Esophagus mucosa (tissue), 1 donor: ENCODE measurements around the gene VPS13D. TPM values are rescaled to one million over a fixed set of nuclear protein-coding genes. Genes with fewer than 3 reads are reported as not detected.

ENCODE experiments used
- ATAC-seq: fragments of 200-7000 bp; cut with Tn5 transposase; one replicate; pipeline ENCODE4 v1.9.1; 2020
- total RNA-seq: library from RNA; stranded (reverse); gene quantifications from one replicate; pipeline ENCODE4 v1.2.4, GENCODE V29; 2023
- donor health status: DM: yes; HTN: yes; CAD: no.

Gene VPS13D
- total RNA-seq, 1 donor from 2014 or later, result 69.4 TPM

GRCh38 chr1:12475101-12475500 lies 245.3 kb downstream of the VPS13D start:
- ATAC-seq, result no peak

- ATAC-seq, result peak; percentile 24
Observed at GRCh38 chr1:12475530-12475934, 245.7 kb downstream of the VPS13D start.

GRCh38 chr1:12475947-12476346 lies 246.1 kb downstream of the VPS13D start:
- no peak for ATAC-seq

DNA sequence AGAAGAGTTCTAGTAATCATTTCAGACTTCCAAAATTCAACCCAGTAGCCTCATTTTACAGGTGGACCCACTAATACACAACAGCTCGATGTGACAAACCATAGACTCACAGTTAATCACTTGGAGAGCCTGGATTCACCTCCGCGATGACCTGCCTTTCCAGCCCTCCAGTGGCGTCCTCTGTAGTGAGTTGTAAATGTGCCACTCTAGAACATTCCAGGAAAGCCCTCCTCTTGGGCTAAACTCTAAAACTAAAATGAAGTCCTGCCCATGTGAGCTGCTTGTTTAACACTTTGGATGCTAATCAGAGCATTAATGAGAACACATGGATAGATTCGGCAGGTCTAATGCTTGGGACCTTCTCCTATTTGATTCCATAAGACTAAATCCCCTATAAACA lies 247.5 kb downstream of the VPS13D start:
- no peak for ATAC-seq

- peak; percentile 88 for ATAC-seq
Observed at GRCh38 chr1:12477936-12478611, 248.2 kb downstream of the VPS13D start.

DNA sequence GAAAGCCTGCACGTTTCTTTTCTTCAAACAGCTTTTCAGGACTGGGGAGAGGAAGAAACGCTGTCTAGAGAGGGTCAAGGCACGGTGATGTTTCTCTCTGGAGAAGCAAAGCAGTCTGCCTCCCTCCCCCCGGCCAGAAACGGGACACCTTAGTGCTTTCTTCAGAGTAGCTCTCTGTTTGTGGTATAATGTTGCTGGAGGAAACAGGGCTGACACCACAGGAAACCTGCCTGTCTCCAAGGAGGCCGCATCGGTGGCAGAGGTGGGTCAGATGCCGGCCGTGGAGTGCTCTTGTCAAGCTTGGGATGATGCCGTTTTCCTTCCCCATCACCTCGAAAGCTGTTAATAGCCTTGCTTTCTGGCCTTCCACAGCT lies 248.8 kb downstream of the VPS13D start:
- ATAC-seq, result no peak

- no peak for ATAC-seq
Observed at GRCh38 chr1:12479311-12479710, 249.5 kb downstream of the VPS13D start.

- no peak for ATAC-seq
Observed at GRCh38 chr1:12480041-12480440, 250.2 kb downstream of the VPS13D start.

DNA sequence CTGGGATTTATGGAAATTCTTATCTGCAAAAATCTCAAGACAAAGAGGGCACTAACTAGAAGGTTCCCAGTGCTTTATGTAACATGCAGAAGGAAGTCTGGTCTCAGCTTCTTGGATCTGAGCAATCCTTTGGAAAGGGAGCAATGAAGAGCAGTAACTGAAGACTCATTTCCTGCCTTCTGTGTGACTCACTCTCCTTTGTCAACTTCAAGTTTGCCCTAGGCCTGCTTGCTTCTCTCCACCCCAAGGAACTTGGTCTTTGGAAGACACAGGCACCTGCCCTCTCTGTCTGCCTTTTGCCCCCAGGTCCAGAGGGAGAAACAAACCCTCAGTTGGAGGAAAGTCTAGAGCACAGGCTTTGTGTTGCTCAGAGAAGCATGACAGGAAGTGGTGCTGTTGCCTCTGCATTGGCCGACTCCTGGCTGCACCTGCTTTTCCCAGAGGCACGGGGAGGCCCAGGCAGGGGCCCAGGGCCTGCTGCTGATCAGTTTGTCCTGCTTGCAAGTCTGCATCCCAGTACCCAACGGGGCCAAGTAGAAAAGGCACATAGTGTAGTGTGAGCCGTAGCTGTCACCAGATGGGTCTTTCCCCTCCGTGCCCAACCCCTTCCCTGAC lies 251.0 kb downstream of the VPS13D start:
- peak; percentile 74 for ATAC-seq

DNA sequence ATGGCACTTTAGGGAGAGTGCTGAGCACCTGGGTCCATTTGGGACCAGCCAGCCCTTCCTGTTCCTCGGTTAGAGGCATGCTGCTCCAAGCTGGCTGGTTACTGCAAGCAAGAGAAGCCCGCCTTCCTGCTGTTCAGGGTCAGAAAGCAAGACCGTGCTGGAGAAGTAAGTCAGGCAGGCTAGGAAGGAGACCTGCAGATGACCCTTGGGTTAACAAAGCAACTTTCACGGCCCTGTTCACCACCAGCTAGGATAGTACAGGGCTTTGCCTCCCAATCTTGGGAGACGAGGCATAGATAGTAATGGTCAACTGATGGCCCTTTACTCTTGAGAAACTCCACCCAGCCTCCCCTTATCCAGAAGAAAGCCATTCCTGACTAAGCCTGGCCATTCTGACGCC lies 252.1 kb downstream of the VPS13D start:
- ATAC-seq, result no peak

DNA sequence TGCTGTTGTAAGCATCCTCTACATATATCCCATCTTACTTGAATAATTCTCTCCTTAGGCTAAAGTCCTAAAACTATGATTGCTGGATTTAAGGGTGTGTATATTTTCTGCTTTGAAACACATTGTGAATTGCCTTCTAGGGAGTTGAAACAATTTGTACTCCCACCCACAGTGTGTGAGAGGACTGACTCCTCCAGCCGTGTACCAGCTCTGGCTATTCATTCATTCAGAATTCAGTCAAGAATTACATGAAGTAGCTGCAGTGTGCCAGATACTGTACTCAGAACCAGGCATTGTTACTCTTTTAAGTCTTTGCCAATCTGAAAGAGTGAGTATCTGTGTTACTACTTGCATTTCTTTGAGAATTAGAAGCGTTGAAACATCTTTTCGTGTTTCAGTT lies 253.2 kb downstream of the VPS13D start:
- no peak for ATAC-seq

DNA sequence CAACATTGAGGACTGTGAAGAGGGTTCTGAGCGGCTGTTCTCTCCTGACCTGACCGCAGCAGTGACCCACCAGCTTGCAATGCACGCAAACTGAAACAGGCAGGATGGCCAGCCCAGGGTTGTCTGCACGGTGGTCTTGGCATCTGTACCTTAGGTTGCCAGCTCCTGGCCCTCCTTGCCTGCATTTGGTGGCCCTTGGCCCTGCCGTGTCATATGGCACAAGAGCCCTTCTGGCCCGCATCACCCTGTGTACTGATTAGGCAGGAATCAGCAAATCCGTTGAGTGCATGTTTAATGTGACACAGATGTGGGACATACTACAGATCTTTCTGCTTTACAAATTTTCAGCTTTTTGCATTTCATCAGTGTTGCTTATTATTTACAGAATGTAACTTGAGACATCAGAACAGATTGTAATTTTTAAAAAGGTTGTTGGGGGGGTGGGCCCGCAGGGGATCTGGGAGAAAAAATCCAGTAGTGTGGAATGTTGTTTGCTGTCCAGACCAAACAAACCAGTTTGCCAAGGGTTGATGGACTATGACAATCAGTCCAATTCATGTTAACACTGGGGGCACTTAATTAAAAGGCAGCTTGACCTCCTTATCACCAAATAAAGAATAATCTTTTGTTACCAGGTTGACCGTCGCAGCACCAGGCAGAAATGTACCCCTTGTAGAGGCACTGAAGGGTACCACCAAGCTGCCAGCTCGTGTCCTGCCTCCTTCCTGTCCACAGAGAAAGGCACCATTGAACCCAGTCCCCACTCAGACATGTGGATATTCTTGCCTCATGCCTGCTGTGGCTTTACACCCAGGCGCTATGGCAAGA lies 255.6 kb downstream of the VPS13D start:
- ATAC-seq, result no peak

GRCh38 chr1:12486059-12486341 lies 256.2 kb downstream of the VPS13D start:
- no peak for ATAC-seq

GRCh38 chr1:12486401-12487005 lies 256.7 kb downstream of the VPS13D start:
- no peak for ATAC-seq

- no peak for ATAC-seq
Observed at GRCh38 chr1:12487520-12487919, 257.7 kb downstream of the VPS13D start.

GRCh38 chr1:12488666-12489354 lies 259.0 kb downstream of the VPS13D start:
- peak; percentile 77 for ATAC-seq

- no peak for ATAC-seq
Observed at GRCh38 chr1:12490532-12491142, 260.8 kb downstream of the VPS13D start.

- no peak for ATAC-seq
Observed at GRCh38 chr1:12491656-12492055, 261.8 kb downstream of the VPS13D start.

DNA sequence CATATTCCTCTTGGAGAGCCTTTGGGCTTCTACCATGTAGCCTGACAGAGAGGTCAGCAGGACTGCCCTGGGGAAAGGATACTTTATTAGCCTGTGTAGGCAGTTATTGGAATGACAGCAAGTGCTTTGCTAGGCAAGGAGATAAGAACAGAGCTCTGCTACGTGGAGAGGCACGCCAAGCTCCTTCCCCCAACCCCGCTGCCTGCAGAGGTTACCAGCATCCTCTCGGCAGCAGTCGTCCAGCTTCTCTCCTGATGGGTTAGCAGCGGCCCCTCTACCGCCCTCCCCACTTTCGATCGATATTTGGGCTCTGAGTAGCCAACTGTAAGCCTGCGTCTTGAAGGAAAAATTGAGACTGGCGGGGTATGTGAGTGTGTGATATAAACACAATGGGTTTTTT lies 265.9 kb downstream of the VPS13D start:
- no peak for ATAC-seq

- ATAC-seq, result no peak
Observed at GRCh38 chr1:12496154-12496961, 266.5 kb downstream of the VPS13D start.

DNA sequence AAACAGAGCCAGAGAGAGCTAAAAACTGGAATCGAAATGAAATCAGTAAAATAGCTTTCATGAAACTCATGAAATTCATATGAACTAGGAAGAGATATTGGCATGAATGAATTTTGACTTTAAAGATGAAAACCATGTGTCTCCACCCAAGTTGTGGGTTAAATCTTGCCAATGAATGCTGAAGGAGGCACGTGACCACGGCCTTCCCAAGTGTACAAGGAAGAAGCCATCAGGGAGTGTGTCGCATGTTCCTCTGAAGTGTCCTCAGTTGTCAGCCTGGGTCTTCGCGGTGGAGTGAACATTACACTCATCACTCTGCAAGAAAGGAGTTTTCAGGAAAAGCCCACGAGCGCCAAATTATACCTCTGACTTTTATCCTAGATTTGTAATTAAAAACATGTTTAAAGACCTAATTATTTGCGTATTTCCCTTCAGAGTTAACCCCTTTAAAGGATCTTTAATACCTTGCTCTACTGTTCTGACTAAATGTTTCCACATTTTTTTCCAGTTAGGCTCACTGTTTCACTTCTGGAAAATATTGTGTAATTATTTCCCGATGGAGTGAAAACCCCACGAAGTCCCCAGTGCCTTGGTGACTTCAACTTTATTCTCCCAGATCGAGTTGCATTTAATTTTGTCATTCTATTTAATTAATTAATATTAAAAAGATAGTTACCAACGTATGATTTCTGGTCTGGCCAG lies 269.9 kb downstream of the VPS13D start:
- no peak for ATAC-seq
